Stimulated activated CD4-positive, alpha-beta T cell treated with anti-CD3 and anti-CD28 coated beads, Interleukin-15, amount 100 ng/mL, for 48 hours (primary cell): ENCODE measurements around the gene UBAC1.
A peak's percentile ranks its signal among the peaks of the same experiment; 100 is the strongest.

Experiments used
- DNase-seq, 2 donors: peaks; one replicate each; pipeline ENCODE4 v3.0.0-alpha.2; 2020; ENCODE audit warnings: low read depth in 2 of 2

UBAC1 gene

DNA sequence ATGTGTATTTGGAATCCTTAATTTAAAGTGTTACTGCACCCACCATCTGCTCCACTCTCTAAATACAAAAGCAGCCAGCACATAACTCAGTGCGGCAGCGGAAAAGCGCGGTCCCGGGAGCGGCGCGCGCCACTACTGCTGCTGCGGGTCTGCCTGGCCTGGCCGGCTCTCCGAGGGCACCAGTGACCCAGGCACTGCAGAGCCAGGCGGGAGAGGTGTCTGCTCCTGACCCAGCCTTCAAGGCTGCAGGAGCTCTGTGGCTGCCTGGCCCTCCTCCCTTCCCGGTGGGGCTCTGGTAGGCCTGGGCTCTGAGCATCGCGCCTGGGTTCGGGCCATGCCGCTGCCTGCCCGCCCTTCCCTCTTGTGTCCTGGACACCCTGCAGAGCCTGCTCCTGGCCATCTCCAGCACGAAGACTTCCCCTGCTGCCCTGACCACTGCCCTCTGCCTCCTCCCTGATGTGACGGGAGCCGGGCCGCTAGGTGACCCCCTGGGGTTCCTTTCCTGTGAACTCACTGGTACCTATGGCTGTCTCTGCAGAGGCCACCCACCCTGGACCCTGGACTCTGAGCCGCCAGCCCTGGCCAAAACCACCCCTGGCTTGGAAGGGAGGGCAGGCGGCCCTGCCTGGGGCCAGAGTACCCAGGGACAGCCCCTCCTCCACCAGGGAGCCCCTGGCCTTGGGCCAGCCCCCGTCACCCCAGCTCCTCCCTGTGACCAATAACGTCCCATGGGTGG is 32.8 kb upstream of the UBAC1 start:
- no peak for DNase-seq

DNA sequence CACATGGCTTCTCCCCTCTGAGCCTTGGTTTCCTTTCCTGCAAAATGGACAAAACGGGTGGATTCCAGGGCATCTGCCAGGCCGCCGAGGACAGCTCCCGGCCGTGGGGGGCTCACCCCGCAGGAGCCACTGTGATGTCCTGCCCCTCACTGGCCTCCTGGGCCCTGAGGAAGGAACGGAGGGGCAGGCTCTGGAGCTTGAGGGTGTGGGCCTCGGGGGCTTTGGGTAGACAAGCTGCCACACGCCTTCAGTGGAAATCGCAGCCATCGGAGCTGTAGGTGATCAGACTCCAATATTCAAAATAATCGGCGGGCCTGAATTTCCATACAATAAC is 32.2 kb upstream of the UBAC1 start:
- no peak for DNase-seq

DNA sequence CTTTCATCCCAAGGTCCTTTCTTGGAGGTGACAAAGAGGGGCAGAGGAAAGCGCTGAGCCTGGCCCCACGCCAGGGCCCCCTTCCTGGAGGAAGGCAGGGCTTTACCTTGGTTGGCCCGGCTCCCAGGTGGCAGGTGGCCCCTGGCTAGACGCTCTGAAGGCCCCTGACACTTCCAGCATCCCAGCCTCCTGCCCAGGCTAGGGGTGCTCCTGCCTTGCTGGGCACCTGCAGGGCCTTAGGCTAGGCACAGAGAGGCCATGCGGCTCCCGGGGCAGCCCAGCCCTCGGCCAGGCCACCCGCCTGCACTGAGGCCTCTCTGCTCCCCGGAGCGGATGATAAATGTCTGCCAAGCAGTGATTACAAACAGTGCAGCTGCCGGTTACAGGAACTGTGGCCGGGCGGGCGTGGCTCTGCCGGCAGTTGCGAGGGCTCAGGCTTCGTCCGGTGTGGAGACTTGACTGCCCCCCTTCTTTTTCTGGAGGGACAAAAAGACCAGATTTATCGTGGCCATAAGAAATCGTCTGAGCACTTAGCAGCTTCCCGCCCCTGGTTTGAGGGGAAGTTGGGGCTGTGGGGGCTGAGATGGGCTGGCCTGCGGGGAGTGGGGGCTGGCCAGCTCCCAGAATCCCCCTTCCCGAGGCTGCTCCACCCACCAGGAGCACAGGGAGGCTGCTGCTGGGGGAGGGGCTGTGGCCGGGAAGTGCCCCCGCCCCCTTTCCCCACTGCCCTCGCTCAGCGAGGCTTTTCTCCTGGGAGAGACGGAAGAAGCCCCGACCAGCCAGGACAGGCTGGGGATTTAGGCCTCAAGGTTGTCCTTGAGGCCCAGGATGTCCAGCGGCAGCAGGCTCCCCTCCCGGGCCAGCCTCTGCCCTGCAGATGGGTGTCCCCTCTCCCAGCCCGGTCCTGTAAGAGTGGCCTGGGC is 31.6 kb upstream of the UBAC1 start:
- no peak for DNase-seq

DNA sequence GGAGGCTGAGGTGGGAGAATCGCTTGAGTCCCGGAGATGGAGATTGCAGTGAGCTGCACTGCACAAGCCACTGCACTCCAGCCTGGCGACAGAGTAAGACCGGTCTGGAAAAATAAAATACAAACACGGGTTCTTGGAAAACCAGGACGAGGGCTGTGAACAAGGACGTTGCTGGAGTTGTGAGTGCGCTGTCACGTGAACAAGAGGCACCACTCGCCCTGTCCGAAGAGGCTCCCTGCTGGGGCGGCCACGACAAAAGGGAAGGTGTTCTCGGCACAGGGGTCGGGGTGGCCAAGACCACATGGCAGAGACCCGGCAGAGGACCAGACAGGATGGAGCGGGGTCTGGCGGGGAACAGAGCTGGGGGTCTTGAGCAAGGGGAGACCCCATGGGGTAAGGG is 30.6 kb upstream of the UBAC1 start:
- DNase-seq: no peak

DNA sequence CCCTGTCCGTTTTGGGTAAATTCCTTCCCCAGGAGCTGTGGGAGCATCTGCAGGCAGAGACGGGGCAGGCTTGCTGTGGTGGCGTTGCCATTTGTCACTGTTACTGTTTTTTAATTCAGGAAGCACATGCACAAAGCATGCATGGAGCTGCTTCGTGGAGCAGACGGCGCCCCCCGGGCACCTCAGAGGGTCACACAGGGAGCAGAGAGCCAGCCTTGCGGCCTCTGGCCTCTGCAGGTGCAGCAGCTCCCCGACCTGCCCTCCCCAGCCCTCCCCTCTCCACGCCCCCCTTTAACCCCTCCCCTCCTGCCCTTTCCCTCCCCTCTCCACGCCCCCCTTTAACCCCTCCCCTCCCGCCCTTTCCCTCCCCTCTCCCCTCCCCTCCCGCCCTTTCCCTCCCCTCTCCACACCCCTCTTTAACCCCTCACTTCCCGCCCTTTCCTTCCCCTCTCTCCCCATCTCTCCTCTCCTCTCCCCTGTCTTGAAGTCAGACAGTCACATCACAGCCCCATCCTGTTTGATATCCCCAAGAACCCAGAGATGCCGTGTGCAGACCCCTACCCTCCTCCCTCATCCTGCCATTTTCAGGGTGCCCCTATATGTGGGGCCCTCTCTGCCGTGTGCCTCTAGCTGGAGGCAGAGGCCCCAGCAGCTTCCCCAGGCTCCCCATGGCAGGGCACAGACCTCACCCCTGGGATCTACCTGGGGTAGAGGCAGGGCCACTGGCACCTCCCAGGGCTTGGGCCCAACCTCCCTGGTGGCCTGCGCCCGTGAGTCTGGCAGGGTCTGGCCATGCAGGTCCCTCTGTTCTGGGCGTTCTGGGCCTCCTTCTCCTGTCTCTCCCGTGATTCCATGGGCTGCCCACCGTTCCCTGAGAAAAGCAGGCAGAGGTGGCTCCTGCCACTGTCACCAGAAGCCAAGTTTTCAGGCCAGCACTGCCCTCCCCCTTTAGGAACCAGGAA is 29.6 kb upstream of the UBAC1 start:
- peak; percentile 33 to 58 for DNase-seq

DNA sequence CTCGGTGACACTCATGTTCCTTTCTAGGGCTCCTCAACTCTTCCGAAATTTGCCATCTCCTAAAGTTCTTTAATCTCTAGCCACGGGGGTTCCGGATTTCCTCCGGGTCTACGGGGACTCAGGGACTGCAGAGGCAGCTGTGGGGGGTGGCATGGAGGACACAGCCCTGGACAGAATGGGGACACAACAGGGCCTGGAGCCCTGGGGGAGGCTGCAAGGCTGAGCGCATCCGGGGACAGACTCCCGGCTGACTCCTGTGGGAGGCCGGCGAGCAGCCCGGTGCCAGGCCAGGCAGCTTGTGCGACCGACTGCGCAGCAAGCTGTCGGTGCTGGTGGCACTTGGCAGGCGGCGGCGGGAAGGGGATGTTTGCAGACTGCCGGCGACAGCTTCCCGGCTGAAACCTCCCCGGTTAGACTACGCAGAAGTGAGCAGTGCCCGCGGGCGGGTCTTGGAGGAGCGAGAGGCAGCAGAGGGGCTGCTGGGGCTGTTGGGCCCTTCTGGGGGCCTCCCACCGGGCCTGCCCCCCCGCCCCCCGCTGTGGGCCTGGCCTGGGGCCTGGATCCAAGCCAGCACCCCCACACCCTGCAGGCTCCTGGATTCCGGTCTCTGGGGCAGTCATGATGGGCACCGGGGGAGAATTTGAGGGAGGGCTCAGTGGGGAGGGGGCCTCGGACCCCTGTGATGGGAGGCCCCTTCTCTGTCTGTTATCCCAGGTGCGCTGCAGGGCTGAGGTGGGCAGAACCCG is 28.7 kb upstream of the UBAC1 start:
- no peak for DNase-seq

GRCh38 chr9:135989157-135989556 is 28.0 kb upstream of the UBAC1 start:
- no peak for DNase-seq

- DNase-seq: no peak
These were observed 27.3 kb upstream of the UBAC1 start for GRCh38 chr9:135988493-135988892.

- no peak for DNase-seq
These were observed 26.7 kb upstream of the UBAC1 start for GRCh38 chr9:135987838-135988404.

DNA sequence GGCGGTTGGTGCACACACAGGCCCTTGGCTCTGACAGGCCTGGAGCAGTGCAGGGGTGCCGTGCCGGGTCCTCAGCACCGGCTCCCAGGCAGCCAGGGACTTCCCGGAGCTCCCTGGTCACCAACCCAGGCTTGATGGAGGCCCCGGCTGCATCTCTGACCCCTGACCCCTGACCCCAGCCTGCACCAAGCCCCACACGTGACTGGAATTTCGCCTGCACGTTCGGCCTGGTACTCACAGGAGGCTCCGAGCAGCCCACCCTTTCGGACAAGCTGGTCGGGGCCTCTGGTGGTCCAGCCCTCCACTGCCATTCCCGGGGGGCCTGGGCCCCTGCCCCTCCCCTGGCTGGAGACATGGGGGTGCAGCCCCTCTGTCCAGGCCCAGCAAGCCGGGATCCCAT is 25.4 kb upstream of the UBAC1 start:
- DNase-seq: no peak

GRCh38 chr9:135985889-135986288 is 24.7 kb upstream of the UBAC1 start:
- no peak for DNase-seq

DNA sequence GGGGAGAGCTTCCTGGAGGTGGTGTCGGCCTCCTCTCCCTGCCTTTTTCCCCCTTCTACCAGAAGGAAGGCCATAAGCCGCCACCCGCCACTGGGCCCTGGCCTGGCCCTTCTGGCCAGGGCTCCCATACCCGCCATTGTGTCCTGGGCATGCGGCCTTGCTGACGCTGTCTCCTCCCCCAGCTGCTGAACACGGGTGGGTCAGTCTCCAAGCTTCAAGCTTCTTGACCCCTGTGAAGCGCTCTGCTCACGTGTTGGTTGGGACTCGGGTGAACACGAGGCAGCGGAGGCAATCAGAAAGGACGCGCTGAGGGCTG is 24.2 kb upstream of the UBAC1 start:
- no peak for DNase-seq

DNA sequence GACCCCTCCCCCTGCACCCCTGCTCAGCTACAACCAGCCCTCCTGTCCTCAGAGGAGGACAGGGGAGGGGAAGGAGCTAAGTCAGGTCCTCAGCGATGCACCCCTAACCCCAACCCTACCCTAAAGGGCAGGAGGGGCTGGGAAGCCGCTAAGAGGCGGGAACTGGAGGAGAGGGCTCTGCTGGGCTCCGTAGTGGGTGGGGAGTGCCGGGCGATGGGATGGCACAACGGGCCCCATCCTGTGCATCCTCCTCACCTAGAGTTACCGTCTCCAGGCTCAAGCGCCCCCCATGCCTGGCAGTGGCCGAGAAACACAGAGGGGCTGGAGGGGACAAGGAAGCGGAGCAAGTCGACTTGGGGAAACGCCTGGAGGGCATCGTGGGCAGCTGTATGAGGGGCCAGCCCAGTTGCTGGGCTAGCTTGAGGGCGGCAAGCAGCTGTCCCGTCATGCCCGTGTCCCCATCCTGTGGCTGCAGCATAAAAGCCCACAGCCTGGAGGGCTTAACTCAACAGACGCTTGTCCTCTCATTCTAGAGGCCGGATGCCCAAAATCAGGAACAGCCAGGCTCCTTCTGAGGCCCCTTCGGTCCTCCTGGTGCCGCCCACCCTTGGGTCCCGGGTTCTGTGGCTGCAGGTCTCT is 23.0 kb upstream of the UBAC1 start:
- no peak for DNase-seq

GRCh38 chr9:135983208-135984071 is 22.3 kb upstream of the UBAC1 start:
- no peak for DNase-seq

- no peak for DNase-seq
These were observed 21.5 kb upstream of the UBAC1 start for GRCh38 chr9:135982499-135983207.

DNA sequence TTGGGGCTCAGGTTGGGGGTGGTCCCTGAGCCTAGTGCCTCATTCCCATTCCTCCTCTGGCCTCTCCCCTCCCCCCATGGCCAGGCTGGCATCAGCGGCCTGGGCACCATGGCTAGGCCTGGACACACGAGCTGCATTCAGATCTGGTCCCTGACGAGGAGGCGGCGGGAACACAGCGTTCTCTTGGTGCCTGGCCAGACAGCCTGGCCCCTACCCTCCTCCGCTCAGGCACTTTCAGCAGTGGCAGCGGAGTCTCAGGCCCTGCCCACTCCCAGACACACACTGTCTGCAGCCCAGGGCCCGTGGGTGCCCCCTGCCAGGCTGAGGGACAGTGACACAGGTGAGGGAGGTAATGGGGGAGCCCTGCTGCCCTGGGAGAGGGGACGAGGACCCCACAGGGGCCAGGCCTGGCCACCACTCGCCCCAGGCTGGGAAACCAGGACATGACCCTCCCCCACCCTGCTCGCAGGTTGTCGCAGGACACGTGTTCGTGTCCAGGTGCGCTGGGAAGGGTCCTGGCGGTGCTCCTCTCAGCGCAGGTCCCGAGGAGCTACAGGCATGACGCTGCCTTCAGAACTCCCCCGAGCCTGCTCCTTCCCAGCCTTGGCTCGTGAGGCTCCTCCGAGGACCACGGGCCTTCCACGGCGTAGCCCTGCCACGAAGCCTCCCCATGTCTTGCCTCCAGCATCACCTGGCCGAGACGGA is 19.9 kb upstream of the UBAC1 start:
- no peak for DNase-seq

GRCh38 chr9:135979547-135980166 is 18.5 kb upstream of the UBAC1 start:
- no peak for DNase-seq
